Chondrocyte (in vitro differentiated cells): ENCODE data around the gene USP14. TPM values are rescaled to one million over a fixed set of nuclear protein-coding genes. Genes with fewer than 3 reads are reported as not detected.

ENCODE experiments used
- DNase-seq: peaks from one replicate; pipeline ENCODE4 v3.0.0; 2021; ENCODE audit warnings: mixed read lengths, low spot score
- H3K27ac Mint-ChIP-seq: one replicate; pipeline ENCODE4 v1.8.0; 2021; ENCODE audit warnings: mild to moderate bottlenecking, moderate library complexity, mixed read lengths; ENCODE audit not compliant: unreplicated experiment
- H3K27me3 Mint-ChIP-seq: 2 replicates; pipeline ENCODE4 v1.8.0; 2021; ENCODE audit warnings: low read depth, mixed read lengths
- H3K36me3 Mint-ChIP-seq: 2 replicates; pipeline ENCODE4 v1.8.0; 2021; ENCODE audit warnings: low read depth, mixed read lengths
- H3K4me1 Mint-ChIP-seq: 2 replicates; pipeline ENCODE4 v1.8.0; 2021; ENCODE audit warnings: low read depth, mild to moderate bottlenecking, mixed read lengths
- H3K4me3 Mint-ChIP-seq: one replicate; pipeline ENCODE4 v1.8.0; 2021; ENCODE audit warnings: mild to moderate bottlenecking, moderate library complexity, mixed read lengths; ENCODE audit not compliant: unreplicated experiment
- H3K9me3 Mint-ChIP-seq: 2 replicates; pipeline ENCODE4 v1.8.0; 2021; ENCODE audit warnings: low read depth, mixed read lengths
- CTCF ChIP-seq: fragments of 200-600 bp; sonication (generic); IDR thresholded peaks from 2 replicates; pipeline ENCODE4 v1.5.0; 2021; ENCODE audit warnings: antibody characterized with exemption, mild to moderate bottlenecking, moderate library complexity
- total RNA-seq: library from RNA; stranded (reverse); gene quantifications from 3 replicates; pipeline ENCODE4 v1.2.1, GENCODE V29; 2021

Gene USP14
- total RNA-seq, 1 donor from 2014 or later = 76.7 TPM

- peak overlapping the region; percentile 95 for H3K4me3 Mint-ChIP-seq
- peak overlapping the region; percentile 92 for H3K27ac Mint-ChIP-seq
- no peak for TF ChIP-seq CTCF
- no peak for DNase-seq
- H3K4me1 Mint-ChIP-seq = peaks cover 26% of the 10 kb centered on the region
- H3K27me3 Mint-ChIP-seq = no peaks in the 10 kb centered on the region
- peaks cover 5% of the 10 kb centered on the region for H3K36me3 Mint-ChIP-seq
- H3K9me3 Mint-ChIP-seq = no peaks in the 10 kb centered on the region
These were observed 1.6 kb downstream of the USP14 start for GRCh38 chr18:159933-160332.

DNA sequence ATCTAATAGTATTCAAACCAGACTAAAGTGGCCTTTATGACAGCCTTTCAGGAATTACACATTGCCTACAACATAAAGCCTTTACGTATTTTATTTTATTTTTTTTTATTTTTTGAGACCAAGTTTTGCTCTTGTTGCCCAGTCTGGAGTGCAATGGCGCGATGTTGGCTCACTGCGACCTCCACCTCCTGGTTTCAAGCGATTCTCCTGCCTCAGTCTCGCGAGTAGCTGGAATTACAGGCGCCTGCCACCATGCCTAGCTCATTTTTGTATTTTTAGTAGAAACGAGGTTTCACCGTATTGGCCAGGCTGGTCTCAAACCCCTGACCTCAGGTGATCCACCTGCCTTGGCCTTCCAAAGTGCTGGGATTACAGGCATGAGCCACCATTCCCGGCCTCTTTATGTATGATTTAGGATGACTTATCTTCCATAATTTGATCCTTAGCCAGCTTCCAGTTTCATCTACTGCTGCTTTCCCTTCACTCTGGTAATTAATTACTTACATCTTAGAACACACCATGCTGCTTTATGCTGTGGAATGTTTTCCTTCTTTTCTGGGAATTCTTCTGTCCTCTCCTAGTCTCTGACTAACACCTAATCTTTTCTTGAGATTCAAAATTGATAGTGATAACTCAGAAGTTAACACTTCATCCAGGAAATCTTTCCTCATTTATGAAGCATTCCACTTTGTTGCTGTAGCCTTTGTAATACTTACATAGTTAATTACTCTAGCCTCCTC lies 2.6 kb downstream of the USP14 start:
- Mint-ChIP-seq H3K36me3 (peaks cover 7% of the 10 kb centered on the region), H3K4me1 (peaks cover 26% of the 10 kb centered on the region), H3K27ac (peak overlapping the region; percentile 59), H3K9me3 (no peaks in the 10 kb centered on the region), H3K4me3 (no peak overlapping the region), H3K27me3 (no peaks in the 10 kb centered on the region)
- TF ChIP-seq CTCF = no peak
- no peak for DNase-seq

DNA sequence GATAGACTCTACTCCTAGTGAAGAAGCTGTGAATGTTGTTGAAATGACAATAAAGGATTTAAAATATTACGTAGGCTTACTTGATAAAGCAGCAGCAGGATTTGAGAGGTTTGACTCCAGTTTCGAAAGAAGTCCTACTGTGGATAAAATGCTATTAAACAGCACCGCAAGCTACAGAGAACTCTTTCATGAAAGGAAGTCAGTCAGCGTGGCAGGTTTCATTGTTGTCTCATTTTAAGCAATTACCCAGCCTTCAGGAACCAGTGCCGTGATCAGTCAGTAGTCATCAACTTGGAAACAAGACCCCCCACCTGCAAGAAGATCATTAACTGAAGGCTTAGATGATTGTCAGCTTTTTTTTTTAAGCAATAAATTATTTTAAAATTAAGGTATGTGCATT lies 14.0 kb downstream of the USP14 start:
- Mint-ChIP-seq H3K27ac (no peak overlapping the region), H3K27me3 (no peaks in the 10 kb centered on the region), H3K36me3 (peaks cover 25% of the 10 kb centered on the region), H3K9me3 (no peaks in the 10 kb centered on the region), H3K4me1 (peaks cover under 1% of the 10 kb centered on the region), H3K4me3 (no peak overlapping the region)
- DNase-seq = no peak
- TF ChIP-seq CTCF = no peak

DNA sequence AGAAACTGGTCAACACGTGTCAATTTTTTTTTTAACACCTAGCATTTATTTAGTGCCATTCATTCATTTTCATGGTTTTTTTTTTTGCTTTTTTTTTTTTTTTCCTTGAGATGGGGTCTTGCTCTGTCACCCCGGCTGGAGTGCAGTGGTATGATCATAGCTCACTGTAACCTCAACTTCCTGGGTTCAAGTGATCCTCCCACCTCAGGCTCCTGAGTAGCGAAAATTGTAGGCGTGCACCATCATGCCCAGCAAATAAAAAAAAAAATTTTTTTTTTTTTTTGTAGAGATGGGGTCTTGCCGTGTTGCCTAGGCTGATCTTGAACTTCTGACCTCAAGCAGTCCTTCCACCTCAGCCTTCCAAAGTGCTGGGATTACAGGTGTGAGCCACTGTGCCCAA lies 21.1 kb downstream of the USP14 start:
- DNase-seq = no peak
- TF ChIP-seq CTCF = no peak
- H3K27me3 Mint-ChIP-seq = no peaks in the 10 kb centered on the region
- no peak overlapping the region for H3K27ac Mint-ChIP-seq
- no peak overlapping the region for H3K4me3 Mint-ChIP-seq
- peaks cover 21% of the 10 kb centered on the region for H3K4me1 Mint-ChIP-seq
- H3K36me3 Mint-ChIP-seq = peaks cover 6% of the 10 kb centered on the region
- no peaks in the 10 kb centered on the region for H3K9me3 Mint-ChIP-seq

DNA sequence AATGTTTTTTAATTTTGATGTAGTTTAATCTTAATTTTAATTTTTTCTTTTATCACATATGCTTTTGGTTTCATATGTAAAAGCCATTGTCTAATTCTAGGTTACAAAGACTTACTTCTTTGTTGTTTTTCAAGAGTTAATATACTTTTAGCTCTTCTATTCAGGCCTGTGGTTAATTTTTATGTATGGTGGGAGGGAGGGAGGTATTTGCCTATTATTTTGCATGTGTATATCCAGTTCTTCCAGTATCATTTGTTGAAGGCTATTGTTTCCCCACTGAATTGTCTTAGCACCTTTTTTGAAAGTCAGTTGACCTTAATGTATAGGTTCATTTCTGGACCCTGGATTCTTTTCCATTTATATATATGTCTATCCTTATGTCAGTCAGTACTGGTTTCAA lies 23.4 kb downstream of the USP14 start:
- no peaks in the 10 kb centered on the region for H3K9me3 Mint-ChIP-seq
- H3K27ac Mint-ChIP-seq = no peak overlapping the region
- peaks cover 23% of the 10 kb centered on the region for H3K4me1 Mint-ChIP-seq
- no peak for TF ChIP-seq CTCF
- no peaks in the 10 kb centered on the region for H3K27me3 Mint-ChIP-seq
- H3K4me3 Mint-ChIP-seq = no peak overlapping the region
- H3K36me3 Mint-ChIP-seq = peaks cover 8% of the 10 kb centered on the region
- no peak for DNase-seq
